Measurements from ENCODE around the gene P2RY11.

Gene P2RY11

GRCh38 chr19:10115392-10116084 lies 4.0 kb downstream of the P2RY11 start:
- Mint-ChIP-seq H3K27ac (peak overlapping the region; percentile 74), H3K27me3 (no peaks in the 10 kb centered on the region), H3K4me1 (ENCODE audit: low read depth) (peaks cover 63% of the 10 kb centered on the region), H3K9me3 (no peaks in the 10 kb centered on the region), H3K4me3 (peak overlapping the region; percentile 35), H3K36me3 (ENCODE audit: low read depth) (peaks cover 48% of the 10 kb centered on the region)

- Mint-ChIP-seq H3K36me3 (ENCODE audit: low read depth) (peaks cover 43% of the 10 kb centered on the region), H3K4me3 (peak overlapping the region; percentile 47), H3K27me3 (no peaks in the 10 kb centered on the region), H3K27ac (peak overlapping the region; percentile 82), H3K4me1 (ENCODE audit: low read depth) (peaks cover 59% of the 10 kb centered on the region), H3K9me3 (no peaks in the 10 kb centered on the region)
These were observed 4.8 kb downstream of the P2RY11 start for GRCh38 chr19:10116085-10116865.

GRCh38 chr19:10116866-10117616 lies 5.5 kb downstream of the P2RY11 start:
- no peak overlapping the region for H3K27ac Mint-ChIP-seq
- H3K27me3 Mint-ChIP-seq: no peaks in the 10 kb centered on the region
- H3K4me3 Mint-ChIP-seq: no peak overlapping the region
- H3K9me3 Mint-ChIP-seq: no peaks in the 10 kb centered on the region
- H3K4me1 Mint-ChIP-seq (ENCODE audit: low read depth): peaks cover 52% of the 10 kb centered on the region
- H3K36me3 Mint-ChIP-seq (ENCODE audit: low read depth): peaks cover 38% of the 10 kb centered on the region

- H3K27ac Mint-ChIP-seq: peak overlapping the region; percentile 93
- peaks cover 34% of the 10 kb centered on the region for H3K4me1 Mint-ChIP-seq (ENCODE audit: low read depth)
- peak overlapping the region; percentile 99 for H3K4me3 Mint-ChIP-seq
- no peaks in the 10 kb centered on the region for H3K9me3 Mint-ChIP-seq
- no peaks in the 10 kb centered on the region for H3K27me3 Mint-ChIP-seq
- H3K36me3 Mint-ChIP-seq (ENCODE audit: low read depth): peaks cover 34% of the 10 kb centered on the region
These were observed 7.5 kb downstream of the P2RY11 start for GRCh38 chr19:10118960-10119359.

- peaks cover 27% of the 10 kb centered on the region for H3K4me1 Mint-ChIP-seq (ENCODE audit: low read depth)
- H3K36me3 Mint-ChIP-seq (ENCODE audit: low read depth): peaks cover 26% of the 10 kb centered on the region
- H3K27me3 Mint-ChIP-seq: no peaks in the 10 kb centered on the region
- no peak overlapping the region for H3K4me3 Mint-ChIP-seq
- no peak overlapping the region for H3K27ac Mint-ChIP-seq
- H3K9me3 Mint-ChIP-seq: no peaks in the 10 kb centered on the region
These were observed 9.2 kb downstream of the P2RY11 start for GRCh38 chr19:10120538-10121189.

GRCh38 chr19:10122045-10122444 lies 10.6 kb downstream of the P2RY11 start:
- H3K4me1 Mint-ChIP-seq (ENCODE audit: low read depth): peaks cover 21% of the 10 kb centered on the region
- peaks cover 23% of the 10 kb centered on the region for H3K36me3 Mint-ChIP-seq (ENCODE audit: low read depth)
- H3K9me3 Mint-ChIP-seq: no peaks in the 10 kb centered on the region
- no peaks in the 10 kb centered on the region for H3K27me3 Mint-ChIP-seq
- H3K4me3 Mint-ChIP-seq: no peak overlapping the region
- H3K27ac Mint-ChIP-seq: no peak overlapping the region

GRCh38 chr19:10124429-10124828 lies 12.9 kb downstream of the P2RY11 start:
- H3K9me3 Mint-ChIP-seq: no peaks in the 10 kb centered on the region
- H3K4me3 Mint-ChIP-seq: no peak overlapping the region
- H3K4me1 Mint-ChIP-seq (ENCODE audit: low read depth): peaks cover 10% of the 10 kb centered on the region
- no peak overlapping the region for H3K27ac Mint-ChIP-seq
- no peaks in the 10 kb centered on the region for H3K27me3 Mint-ChIP-seq
- peaks cover 15% of the 10 kb centered on the region for H3K36me3 Mint-ChIP-seq (ENCODE audit: low read depth)

- H3K4me3 Mint-ChIP-seq: no peak overlapping the region
- H3K9me3 Mint-ChIP-seq: no peaks in the 10 kb centered on the region
- H3K27ac Mint-ChIP-seq: peak overlapping the region; percentile 45
- H3K27me3 Mint-ChIP-seq: no peaks in the 10 kb centered on the region
- peaks cover 20% of the 10 kb centered on the region for H3K36me3 Mint-ChIP-seq (ENCODE audit: low read depth)
- no peaks in the 10 kb centered on the region for H3K4me1 Mint-ChIP-seq (ENCODE audit: low read depth)
These were observed 14.7 kb downstream of the P2RY11 start for GRCh38 chr19:10126213-10126639.

- H3K4me1 Mint-ChIP-seq (ENCODE audit: low read depth): no peaks in the 10 kb centered on the region
- H3K36me3 Mint-ChIP-seq (ENCODE audit: low read depth): peaks cover 40% of the 10 kb centered on the region
- no peaks in the 10 kb centered on the region for H3K9me3 Mint-ChIP-seq
- no peak overlapping the region for H3K27ac Mint-ChIP-seq
- no peaks in the 10 kb centered on the region for H3K27me3 Mint-ChIP-seq
- H3K4me3 Mint-ChIP-seq: no peak overlapping the region
These were observed 21.4 kb downstream of the P2RY11 start for GRCh38 chr19:10132905-10133304.

- H3K9me3 Mint-ChIP-seq: no peaks in the 10 kb centered on the region
- no peaks in the 10 kb centered on the region for H3K4me1 Mint-ChIP-seq (ENCODE audit: low read depth)
- no peaks in the 10 kb centered on the region for H3K27me3 Mint-ChIP-seq
- no peak overlapping the region for H3K4me3 Mint-ChIP-seq
- no peak overlapping the region for H3K27ac Mint-ChIP-seq
- H3K36me3 Mint-ChIP-seq (ENCODE audit: low read depth): peaks cover 41% of the 10 kb centered on the region
These were observed 22.1 kb downstream of the P2RY11 start for GRCh38 chr19:10133596-10133995.

GRCh38 chr19:10134040-10134439 lies 22.5 kb downstream of the P2RY11 start:
- Mint-ChIP-seq H3K4me1 (ENCODE audit: low read depth) (no peaks in the 10 kb centered on the region), H3K36me3 (ENCODE audit: low read depth) (peaks cover 44% of the 10 kb centered on the region)

GRCh38 chr19:10135551-10136334 lies 24.2 kb downstream of the P2RY11 start:
- Mint-ChIP-seq H3K27me3 (no peaks in the 10 kb centered on the region), H3K27ac (no peak overlapping the region), H3K9me3 (no peaks in the 10 kb centered on the region), H3K4me3 (no peak overlapping the region), H3K36me3 (ENCODE audit: low read depth) (peaks cover 47% of the 10 kb centered on the region), H3K4me1 (ENCODE audit: low read depth) (no peaks in the 10 kb centered on the region)

More at GRCh38 chr19:10134040-10134439, 22.5 kb downstream of the P2RY11 start:
- Mint-ChIP-seq H3K4me3 (no peak overlapping the region), H3K27me3 (no peaks in the 10 kb centered on the region), H3K27ac (no peak overlapping the region), H3K9me3 (no peaks in the 10 kb centered on the region)

- no peaks in the 10 kb centered on the region for H3K27me3 Mint-ChIP-seq
- no peak overlapping the region for H3K27ac Mint-ChIP-seq
- no peaks in the 10 kb centered on the region for H3K4me1 Mint-ChIP-seq (ENCODE audit: low read depth)
- peaks cover 55% of the 10 kb centered on the region for H3K36me3 Mint-ChIP-seq (ENCODE audit: low read depth)
- no peaks in the 10 kb centered on the region for H3K9me3 Mint-ChIP-seq
- no peak overlapping the region for H3K4me3 Mint-ChIP-seq
These were observed 25.4 kb downstream of the P2RY11 start for GRCh38 chr19:10136936-10137335.
